Measurements from ENCODE around the gene IRF8. TPM values are rescaled to one million over a fixed set of nuclear protein-coding genes. Genes with fewer than 3 reads are reported as not detected.

The IRF8 gene
- total RNA-seq, 1 experiment from 2014 or later = 0.28 TPM

GRCh38 chr16:85955566-85955965, 56.6 kb downstream of the IRF8 start:
- Mint-ChIP-seq H3K4me3 (no peak overlapping the region), H3K36me3 (ENCODE audit: insufficient read depth in 1 of 3, low read depth in 3 of 3) (no peaks in the 10 kb centered on the region), H3K27me3 (ENCODE audit: low read depth) (peaks cover 9% of the 10 kb centered on the region), H3K27ac (no peak overlapping the region), H3K9me3 (no peaks in the 10 kb centered on the region; a peak in 1 of 5 replicates), H3K4me1 (no peaks in the 10 kb centered on the region)
- no peak overlapping the region for H2BK15ac ChIP-seq (ENCODE audit: low read depth, low read length)
- no peak overlapping the region for H3K27ac ChIP-seq (ENCODE audit: insufficient read length, low read depth, low read length)
- no peak overlapping the region for H3K56ac ChIP-seq (ENCODE audit: insufficient read length, low read depth, low read length)
- H2BK5ac ChIP-seq (ENCODE audit: insufficient read length, low read length) = no peak overlapping the region
- H3K14ac ChIP-seq (ENCODE audit: insufficient read depth, low read length) = no peak overlapping the region
- H3K4me2 ChIP-seq (ENCODE audit: insufficient read depth, insufficient read length, low read length) = no peak overlapping the region
- no peak overlapping the region for H3K4ac ChIP-seq (ENCODE audit: low read depth, low read length)
- H3K23me2 ChIP-seq (ENCODE audit: insufficient read length, low read depth, low read length, poor library complexity, severe bottlenecking) = no peaks in the 10 kb centered on the region
- no peaks in the 10 kb centered on the region for H3K79me1 ChIP-seq (ENCODE audit: insufficient read depth, low read depth, low read length, poor library complexity, severe bottlenecking)
- no peak overlapping the region for H2AFZ ChIP-seq (ENCODE audit: low read length)
- no peak overlapping the region for H3K9ac ChIP-seq (ENCODE audit: extremely low read depth, insufficient read length, low read length)
- H4K91ac ChIP-seq (ENCODE audit: insufficient read length, low read depth, low read length) = no peak overlapping the region
- H3K27me3 ChIP-seq (ENCODE audit: insufficient read depth, low read length) = no peaks in the 10 kb centered on the region
- H4K8ac ChIP-seq (replicated peaks; ENCODE audit: insufficient read length, low read depth, low read length) = no peak overlapping the region
- no peak for DNase-seq
- WGBS (ENCODE audit: extremely low coverage, insufficient read length, low lambda C conversion rate) = no CpG with 5 or more reads among the region's 11 CpGs
- H2BK12ac ChIP-seq (ENCODE audit: insufficient read length, low read depth, low read length) = no peak overlapping the region
- no peak overlapping the region for H3K23ac ChIP-seq (ENCODE audit: insufficient read length, low read depth, low read length)
- H4K20me1 ChIP-seq (ENCODE audit: control insufficient read depth, insufficient read depth, insufficient read length) = no peaks in the 10 kb centered on the region
- H3K9me3 ChIP-seq (ENCODE audit: control insufficient read depth, low read depth, low read length) = no peaks in the 10 kb centered on the region
- H2BK20ac ChIP-seq (ENCODE audit: low read depth, low read length, poor library complexity, severe bottlenecking) = no peak overlapping the region
- H2AK5ac ChIP-seq (ENCODE audit: insufficient read length, low read length) = no peak overlapping the region
- no peak overlapping the region for H4K5ac ChIP-seq (ENCODE audit: insufficient read length, low read depth, low read length)
- H2BK120ac ChIP-seq (ENCODE audit: low read depth, low read length, poor library complexity, severe bottlenecking) = no peak overlapping the region
- no peak for TF ChIP-seq CTCF (conservative IDR thresholded peaks at IDR 0.05)
- no peaks in the 10 kb centered on the region for H3K79me2 ChIP-seq (ENCODE audit: insufficient read depth, low read length)
- no peaks in the 10 kb centered on the region for H3K4me1 ChIP-seq (ENCODE audit: insufficient read depth, low read length)
- no peak overlapping the region for H3T11ph ChIP-seq (ENCODE audit: low read length)
- no peak overlapping the region for H3K18ac ChIP-seq (ENCODE audit: insufficient read length, low read depth, low read length)

All from H9 (cell line).